Sigmoid colon (tissue), 7 donors: Measurements from ENCODE around the gene FBXO8. TPM values are rescaled to one million over a fixed set of nuclear protein-coding genes. Genes with fewer than 3 reads are reported as not detected.

Experiments
- DNase-seq: peaks from one replicate; pipeline ENCODE4 v3.0.0-alpha.2; 2019
- H3K27ac ChIP-seq, 4 donors: fragments of 200-600 bp; sonication (generic); one replicate each; pipeline ENCODE4 v1.5.1; 2016 to 2019; ENCODE audit warnings: mild to moderate bottlenecking in 1 of 4
- H3K27me3 ChIP-seq, 3 donors: fragments of 200-600 bp; sonication (generic); one replicate each; pipeline ENCODE4 v1.5.1; 2019; ENCODE audit warnings: mild to moderate bottlenecking in 1 of 3
- H3K36me3 ChIP-seq, 4 donors: fragments of 200-600 bp; sonication (generic); one replicate each; pipeline ENCODE4 v1.5.1; 2016 to 2019
- H3K4me1 ChIP-seq, 4 donors: fragments of 200-600 bp; sonication (generic); one replicate each; pipeline ENCODE4 v1.5.1; 2017 to 2019
- H3K4me3 ChIP-seq, 4 donors: fragments of 200-600 bp; sonication (generic); one replicate each; pipeline ENCODE4 v1.5.1; 2017 to 2019; ENCODE audit warnings: mild to moderate bottlenecking in 2 of 4, moderate library complexity in 1 of 4
- H3K9me3 ChIP-seq, 4 donors: fragments of 200-600 bp in 3 of 4; sonication (generic) in 3 of 4; one replicate each; pipeline versions ENCODE4 v1.5.1 to v1.6.1; 2013 to 2019
- CTCF ChIP-seq, 4 experiments: fragments of 450-650 bp in 3 of 4; fragments of 200-600 bp in 1 of 4; IDR thresholded peaks; one replicate each; pipeline ENCODE4 v1.5.1; 2016 to 2019; ENCODE audit warnings: antibody characterized with exemption in 4 of 4, mild to moderate bottlenecking in 3 of 4, moderate library complexity in 2 of 4
- EP300 ChIP-seq, 4 donors: sonication (generic); formaldehyde crosslinking; IDR thresholded peaks; one replicate each; pipeline ENCODE4 v1.6.1; 2017; ENCODE audit warnings: antibody characterized with exemption in 4 of 4
- POLR2A ChIP-seq, 2 donors: fragments of 450-650 bp; IDR thresholded peaks; one replicate each; pipeline ENCODE4 v1.6.1; 2016; ENCODE audit warnings: antibody characterized with exemption in 2 of 2, mild to moderate bottlenecking in 2 of 2, moderate library complexity in 2 of 2
- POLR2AphosphoS5 ChIP-seq, 4 donors: sonication (generic); formaldehyde crosslinking; IDR thresholded peaks; one replicate each; pipeline ENCODE4 v1.6.1; 2017; ENCODE audit warnings: antibody characterized with exemption in 4 of 4
- WGBS, 2 donors: extraction: QIAGEN DNeasy Blood & Tissue Kit; methylation state at CpG; one replicate each; pipeline ENCODE4 v1.1.7; 2013; 5-methylcytosine and 5-hydroxymethylcytosine counted together
- intact Hi-C: fragments of 100-400 bp; cut with DNase I; formaldehyde crosslinking; loops from one replicate; pipeline ENCODE4 v1.15.1; 2023
- polyA plus RNA-seq, 3 donors: library from polyadenylated mRNA; stranded (reverse); fragments of 200-250 nt; gene quantifications; one replicate each; pipeline ENCODE4 v1.2.3, GENCODE V29; 2013
- total RNA-seq, 4 donors: library from RNA; depleted of rRNA; stranded (reverse); fragments of >200 nt; gene quantifications; one replicate each; pipeline ENCODE4 v1.1.0, GENCODE V29; 2016
- donor health status: healthy with polysubstance abuse.
- donor health status: Bipolar disorder and iron deficiency.
- donor health status: healthy.

The FBXO8 gene
- total and polyA plus RNA-seq, 7 donors, result 14.5 to 68.8 (median 42.8) TPM

- Histone ChIP-seq H3K36me3 (no peaks in the 10 kb centered on the region), H3K4me1 (peaks cover 0 to 9% (median 0%) of the 10 kb centered on the region in 4 donors), H3K27me3 (no peaks in the 10 kb centered on the region), H3K4me3 (no peak overlapping the region), H3K27ac (no peak overlapping the region), H3K9me3 (no peaks in the 10 kb centered on the region)
- 33 to 76% methylated on average over 5 of the region's 5 CpGs for WGBS, 2 donors
- no peak for DNase-seq
- intact Hi-C loops, result no loop called here
- TF ChIP-seq POLR2A (IDR thresholded peaks at IDR 0.05) (no peak), EP300 (IDR thresholded peaks at IDR 0.05) (no peak), POLR2AphosphoS5 (IDR thresholded peaks at IDR 0.05) (no peak), CTCF (IDR thresholded peaks at IDR 0.05) (no peak)
Measured at GRCh38 chr4:174189392-174190015, 94.0 kb downstream of the FBXO8 start.

Other genes starting within 250 kb of the FBXO8 start
- 10 to 100 TPM; 24.6 to 47.4 (median 30.1) TPM for gene CEP44, start 244 bp upstream of the FBXO8 start, total RNA-seq
- gene CEP44, start 244 bp upstream of the FBXO8 start, polyA plus RNA-seq, result 1 to 10 TPM; 3.9 to 6.5 (median 4.2) TPM
- gene HPGD, start 238.8 kb upstream of the FBXO8 start, total RNA-seq, result 100 to 1,000 TPM; 134 to 232 (median 165) TPM
- gene HPGD, start 238.8 kb upstream of the FBXO8 start, polyA plus RNA-seq, result 100 to 1,000 TPM in 2 of 3 donors, 10 to 100 TPM in 1; 71.9 to 659 (median 249) TPM